NCI-H69 (cell line): ENCODE results near the gene CLSTN1.
"Not testable (repeated sequence)": the region's sequence is repeated elsewhere in the genome, so short reads cannot be mapped to it uniquely, and the experiment has no call there.

ENCODE experiments used
- DNase-seq: peaks from one replicate; lab custom pipeline; 2025; lab: John Stamatoyannopoulos, UW

Gene CLSTN1

GRCh38 chr1:9794081-9794480, 29.7 kb downstream of the CLSTN1 start:
- no peak for DNase-seq

GRCh38 chr1:9793291-9793690, 30.5 kb downstream of the CLSTN1 start:
- DNase-seq, result peak; percentile 13

GRCh38 chr1:9792156-9793042, 31.4 kb downstream of the CLSTN1 start:
- DNase-seq, result peak; percentile 94

GRCh38 chr1:9789700-9790099, 34.1 kb downstream of the CLSTN1 start:
- not testable (repeated sequence) for DNase-seq

- DNase-seq, result no peak
Observed at GRCh38 chr1:9787702-9788101, 36.1 kb downstream of the CLSTN1 start.

- no peak for DNase-seq
Observed at GRCh38 chr1:9785406-9785805, 38.4 kb downstream of the CLSTN1 start.

- DNase-seq, result peak; percentile 60
Observed at GRCh38 chr1:9784508-9785133, 39.1 kb downstream of the CLSTN1 start.

GRCh38 chr1:9782897-9783296, 40.9 kb downstream of the CLSTN1 start:
- no peak for DNase-seq

- DNase-seq, result no peak
Observed at GRCh38 chr1:9782116-9782751, 41.5 kb downstream of the CLSTN1 start.

GRCh38 chr1:9780554-9781110, 43.1 kb downstream of the CLSTN1 start:
- no peak for DNase-seq

- DNase-seq, result no peak
Observed at GRCh38 chr1:9778905-9779304, 44.9 kb downstream of the CLSTN1 start.

- no peak for DNase-seq
Observed at GRCh38 chr1:9776685-9777084, 47.1 kb downstream of the CLSTN1 start.

- DNase-seq, result no peak
Observed at GRCh38 chr1:9774712-9775679, 48.8 kb downstream of the CLSTN1 start.

GRCh38 chr1:9770298-9770697, 53.5 kb downstream of the CLSTN1 start:
- no peak for DNase-seq

GRCh38 chr1:9768983-9769382, 54.8 kb downstream of the CLSTN1 start:
- no peak for DNase-seq

- DNase-seq, result peak; percentile 8
Observed at GRCh38 chr1:9767964-9768668, 55.6 kb downstream of the CLSTN1 start.

GRCh38 chr1:9766759-9767442, 56.9 kb downstream of the CLSTN1 start:
- no peak for DNase-seq

- DNase-seq, result no peak
Observed at GRCh38 chr1:9764550-9764949, 59.2 kb downstream of the CLSTN1 start.

GRCh38 chr1:9763914-9764313, 59.9 kb downstream of the CLSTN1 start:
- no peak for DNase-seq

- DNase-seq, result not testable (repeated sequence)
Observed at GRCh38 chr1:9762446-9762845, 61.3 kb downstream of the CLSTN1 start.
